Measurements from ENCODE around the gene TAF7L. TPM values are rescaled to one million over a fixed set of nuclear protein-coding genes. Genes with fewer than 3 reads are reported as not detected.

TAF7L gene
- total RNA-seq, 1 experiment from 2014 or later: 0.24 TPM

GRCh38 chrX:101220662-101221260 is 70.4 kb downstream of the TAF7L start:
- intact Hi-C loops (cut with micrococcal nuclease; ENCODE audit: unreplicated experiment): no loop called here
- Histone ChIP-seq H3K4me2 (no peak overlapping the region), H3K9me2 (ENCODE audit: insufficient read depth) (no peaks in the 10 kb centered on the region), H3K27ac (no peak overlapping the region), H3K36me3 (ENCODE audit: low read depth) (no peaks in the 10 kb centered on the region), H3F3A (ENCODE audit: insufficient read depth, low read depth) (no peaks in the 10 kb centered on the region), H3K79me2 (ENCODE audit: low read depth) (no peaks in the 10 kb centered on the region), H4K20me1 (ENCODE audit: insufficient read depth) (no peaks in the 10 kb centered on the region), H3K4me1 (replicated peaks; ENCODE audit: insufficient read depth) (no peaks in the 10 kb centered on the region), H2AFZ (no peak overlapping the region), H3K9me3 (ENCODE audit: insufficient read depth, low read depth) (no peaks in the 10 kb centered on the region), H3K27me3 (ENCODE audit: insufficient read depth, low read depth) (no peaks in the 10 kb centered on the region), H3K4me3 (no peak overlapping the region)
- no peak for DNase-seq
- TF ChIP-seq EZH2 (IDR thresholded peaks at IDR 0.05; ENCODE audit: low read depth): no peak
- BruUV-seq (replicated peaks): no TSS peak
- ChIA-PET CTCF (no interaction called here), POLR2A (ENCODE audit: unreplicated experiment) (interaction anchor here (0.6 kb wide), 1 partner anchor 108 kb away, joined by 5 read pairs; no protein-coding TSS in a partner anchor)

- Histone ChIP-seq H3K9me3 (ENCODE audit: insufficient read depth, low read depth) (no peaks in the 10 kb centered on the region), H2AFZ (no peak overlapping the region), H3K4me2 (no peak overlapping the region), H3K4me3 (no peak overlapping the region), H4K20me1 (ENCODE audit: insufficient read depth) (no peaks in the 10 kb centered on the region), H3K27me3 (ENCODE audit: insufficient read depth, low read depth) (no peaks in the 10 kb centered on the region), H3K9me2 (ENCODE audit: insufficient read depth) (no peaks in the 10 kb centered on the region), H3F3A (ENCODE audit: insufficient read depth, low read depth) (no peaks in the 10 kb centered on the region), H3K36me3 (ENCODE audit: low read depth) (no peaks in the 10 kb centered on the region), H3K4me1 (replicated peaks; ENCODE audit: insufficient read depth) (no peaks in the 10 kb centered on the region), H3K79me2 (ENCODE audit: low read depth) (no peaks in the 10 kb centered on the region), H3K27ac (no peak overlapping the region)
- intact Hi-C loops (cut with micrococcal nuclease; ENCODE audit: unreplicated experiment): no loop called here
- CTCF ChIA-PET: no interaction called here
- TF ChIP-seq CTCF (conservative IDR thresholded peaks at IDR 0.05): no peak
- no peak for TF ChIP-seq EZH2 (IDR thresholded peaks at IDR 0.05; ENCODE audit: low read depth)
- BruUV-seq (replicated peaks): no TSS peak
- POLR2A ChIA-PET (ENCODE audit: unreplicated experiment): no interaction called here
- no peak for DNase-seq
These were observed 71.2 kb downstream of the TAF7L start for GRCh38 chrX:101219864-101220346.

GRCh38 chrX:101219116-101219863 is 71.8 kb downstream of the TAF7L start, which contains the start of gene DRP2:
DRP2 (plus strand) TSS chrX:101219786; CDS start chrX:101231648, 11,862 bp downstream.
- no peak within 1 kb of the TSS for H2AFZ ChIP-seq
- intact Hi-C loops (cut with micrococcal nuclease; ENCODE audit: unreplicated experiment): no loop called here

More at GRCh38 chrX:101219116-101219863, 71.8 kb downstream of the TAF7L start, which contains the start of gene DRP2:
- H3K4me2 ChIP-seq: no peak within 1 kb of the TSS
- H3K4me3 ChIP-seq: no peak within 1 kb of the TSS
- ChIA-PET POLR2A (ENCODE audit: unreplicated experiment) (no interaction called here), CTCF (no interaction called here)
- no peaks in the 10 kb centered on the region for H3K9me2 ChIP-seq (ENCODE audit: insufficient read depth)
- BruUV-seq (replicated peaks): no TSS peak
- no peaks in the 10 kb centered on the region for H3K79me2 ChIP-seq (ENCODE audit: low read depth)
- no peak for DNase-seq
- no peak for TF ChIP-seq CTCF (conservative IDR thresholded peaks at IDR 0.05)
- TF ChIP-seq EZH2 (IDR thresholded peaks at IDR 0.05; ENCODE audit: low read depth): no peak
- no peak within 1 kb of the TSS for H3K27ac ChIP-seq
- no peaks in the 10 kb centered on the region for H3K36me3 ChIP-seq (ENCODE audit: low read depth)
- no peaks in the 10 kb centered on the region for H3K4me1 ChIP-seq (replicated peaks; ENCODE audit: insufficient read depth)
- no peaks in the 10 kb centered on the region for H3K27me3 ChIP-seq (ENCODE audit: insufficient read depth, low read depth)
- no peaks in the 10 kb centered on the region for H4K20me1 ChIP-seq (ENCODE audit: insufficient read depth)
- H3K9me3 ChIP-seq (ENCODE audit: insufficient read depth, low read depth): no peaks in the 10 kb centered on the region
- H3F3A ChIP-seq (ENCODE audit: insufficient read depth, low read depth): no peaks in the 10 kb centered on the region

Other genes with a start within 250 kb of the TAF7L start
- gene TRMT2B, start 239.2 kb downstream of the TAF7L start, total RNA-seq (2021): 31.6 and 38.1 TPM in 2 replicates
- gene TMEM35A, start 212.5 kb downstream of the TAF7L start, total RNA-seq (2021): not detected in 2 replicates
- 18.0 and 26.1 TPM in 2 replicates for gene CENPI, start 193.1 kb downstream of the TAF7L start, total RNA-seq (2021)
- gene DRP2, start 71.5 kb downstream of the TAF7L start, total RNA-seq (2021): 0.80 and 0.94 TPM in 2 replicates
- 16.5 and 17.6 TPM in 2 replicates for gene TIMM8A, start 57.4 kb upstream of the TAF7L start, total RNA-seq (2021)
- not detected in 2 replicates for gene BTK, start 94.9 kb upstream of the TAF7L start, total RNA-seq (2021)
- 299 and 359 TPM in 2 replicates for gene RPL36A, start 99.7 kb upstream of the TAF7L start, total RNA-seq (2021)
- 72.2 and 80.5 TPM in 2 replicates for gene GLA, start 116.6 kb upstream of the TAF7L start, total RNA-seq (2021)
- gene HNRNPH2, start 116.9 kb upstream of the TAF7L start, total RNA-seq (2021): 61.0 and 72.9 TPM in 2 replicates
- gene ARMCX4, start 194.1 kb upstream of the TAF7L start, total RNA-seq (2021): 4.8 and 6.5 TPM in 2 replicates

All from PC-9 (cell line).